ENCODE results near the gene TKFC. TPM values are rescaled to one million over a fixed set of nuclear protein-coding genes. Genes with fewer than 3 reads are reported as not detected.

Gene TKFC
- polyA plus RNA-seq, 1 experiment: 20.3 TPM

- Histone ChIP-seq H3K4me3 (ENCODE audit: low read depth, low read length) (peak within 1 kb of the TSS; percentile 74), H3K27me3 (ENCODE audit: control insufficient read depth, insufficient read depth, low read length) (no peaks in the 10 kb centered on the region), H3K27ac (ENCODE audit: low read depth, low read length) (peak within 1 kb of the TSS; percentile 100), H3K9me3 (ENCODE audit: control insufficient read depth, insufficient read depth, low read length) (no peaks in the 10 kb centered on the region; the same call in 1 of the 2 replicates)
- no peak for TF ChIP-seq CTCF (IDR thresholded peaks at IDR 0.05; ENCODE audit: low read depth, low read length)
- CTCF ChIA-PET: interaction anchor here (0.8 to 3.5 kb wide), 6 partner anchors 24 to 85 kb away, joined by 3 to 39 read pairs (median 4); no protein-coding TSS in a partner anchor
- peak; percentile 81 for DNase-seq (ENCODE audit: low read depth, low spot score)
- POLR2A ChIA-PET: interaction anchor here (0.6 to 3.1 kb wide), 18 partner anchors 8 to 448 kb away, joined by 3 to 32 read pairs (median 5); partner anchors contain the start of genes CPSF7, DDB1, SDHAF2 and TKFC
Observed at GRCh38 chr11:61361741-61362541, 28.9 kb downstream of the TKFC start, which contains the start of the genes CYB561A3 and TMEM138. CYB561A3 (minus strand) TSS chr11:61361882; CDS start chr11:61356713, 5,169 bp downstream. TMEM138 (plus strand) TSS chr11:61362374; CDS start chr11:61364391, 2,017 bp downstream.

GRCh38 chr11:61362542-61362875 lies 29.5 kb downstream of the TKFC start:
- no peaks in the 10 kb centered on the region; the same call in 1 of the 2 replicates for H3K9me3 ChIP-seq (ENCODE audit: control insufficient read depth, insufficient read depth, low read length)
- POLR2A ChIA-PET: interaction anchor here (0.8 to 3.1 kb wide), 12 partner anchors 14 to 449 kb away, joined by 3 to 32 read pairs (median 6); partner anchors contain the start of genes CPSF7, DDB1, SDHAF2 and TKFC
- DNase-seq (ENCODE audit: low read depth, low spot score): no peak

DNA sequence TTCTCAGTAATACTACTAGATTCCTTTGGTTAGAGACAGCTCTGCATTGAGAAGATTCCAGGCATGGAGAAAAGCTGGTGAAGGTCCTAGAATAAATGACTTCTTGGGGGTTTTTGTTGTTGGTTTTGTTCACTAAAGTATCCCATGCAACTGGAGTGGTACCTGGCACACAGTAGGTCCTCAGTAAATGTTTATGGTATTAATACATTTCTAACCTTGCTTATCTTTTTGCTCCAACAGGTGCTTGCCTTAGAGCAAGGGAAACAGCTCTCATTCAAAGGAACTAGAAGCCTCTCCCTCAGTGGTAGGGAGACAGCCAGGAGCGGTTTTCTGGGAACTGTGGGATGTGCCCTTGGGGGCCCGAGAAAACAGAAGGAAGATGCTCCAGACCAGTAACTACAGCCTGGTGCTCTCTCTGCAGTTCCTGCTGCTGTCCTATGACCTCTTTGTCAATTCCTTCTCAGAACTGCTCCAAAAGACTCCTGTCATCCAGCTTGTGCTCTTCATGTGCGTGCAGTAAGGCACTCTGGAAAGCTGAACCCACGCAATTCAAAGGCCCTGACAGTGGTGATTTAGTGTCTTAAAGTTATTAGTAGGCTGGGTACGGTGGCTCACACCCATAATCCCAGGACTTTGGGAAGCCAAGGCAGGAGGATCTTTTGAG lies 31.1 kb downstream of the TKFC start:
- TF ChIP-seq CTCF (IDR thresholded peaks at IDR 0.05; ENCODE audit: low read depth, low read length): no peak
- no peak overlapping the region for H3K4me3 ChIP-seq (ENCODE audit: low read depth, low read length)
- ChIA-PET POLR2A (no interaction called here), CTCF (interaction anchor here (0.6 to 3.5 kb wide), 5 partner anchors 22 to 807 kb away, joined by 3 to 39 read pairs (median 18); no protein-coding TSS in a partner anchor)
- DNase-seq (ENCODE audit: low read depth, low spot score): no peak
- no peaks in the 10 kb centered on the region; the same call in 1 of the 2 replicates for H3K9me3 ChIP-seq (ENCODE audit: control insufficient read depth, insufficient read depth, low read length)
- H3K27ac ChIP-seq (ENCODE audit: low read depth, low read length): no peak overlapping the region
- no peaks in the 10 kb centered on the region for H3K27me3 ChIP-seq (ENCODE audit: control insufficient read depth, insufficient read depth, low read length)

More at GRCh38 chr11:61362542-61362875, 29.5 kb downstream of the TKFC start:
- H3K27ac ChIP-seq (ENCODE audit: low read depth, low read length): peak overlapping the region; percentile 100
- CTCF ChIA-PET: interaction anchor here (0.8 to 3.5 kb wide), 5 partner anchors 23 to 67 kb away, joined by 3 to 39 read pairs (median 5); no protein-coding TSS in a partner anchor
- peak overlapping the region; percentile 74 for H3K4me3 ChIP-seq (ENCODE audit: low read depth, low read length)
- TF ChIP-seq CTCF (IDR thresholded peaks at IDR 0.05; ENCODE audit: low read depth, low read length): no peak
- no peaks in the 10 kb centered on the region for H3K27me3 ChIP-seq (ENCODE audit: control insufficient read depth, insufficient read depth, low read length)

GRCh38 chr11:61367406-61367805 lies 34.4 kb downstream of the TKFC start:
- Histone ChIP-seq H3K9me3 (ENCODE audit: control insufficient read depth, insufficient read depth, low read length) (peaks cover under 1% of the 10 kb centered on the region; the same call in 1 of the 2 replicates), H3K4me3 (ENCODE audit: low read depth, low read length) (no peak overlapping the region), H3K27ac (ENCODE audit: low read depth, low read length) (no peak overlapping the region), H3K27me3 (ENCODE audit: control insufficient read depth, insufficient read depth, low read length) (no peaks in the 10 kb centered on the region)
- POLR2A ChIA-PET: no interaction called here
- CTCF ChIA-PET: interaction anchor here (0.8 to 3.1 kb wide), 3 partner anchors 16 to 31 kb away, joined by 3 to 14 read pairs (median 6); no protein-coding TSS in a partner anchor
- TF ChIP-seq CTCF (IDR thresholded peaks at IDR 0.05; ENCODE audit: low read depth, low read length): no peak
- DNase-seq (ENCODE audit: low read depth, low spot score): no peak

All from AG04450 (cell line).